HG02840 (cell line): ENCODE data around the gene TMPRSS3.

ENCODE experiments used
- ATAC-seq: cut with Tn5 transposase; IDR thresholded peaks from one replicate; pipeline ENCODE4 v1.9.1; 2021; ENCODE audit warnings: mild to moderate bottlenecking, moderate library complexity, moderate number of reproducible peaks; ENCODE audit not compliant: unreplicated experiment, low FRiP score

TMPRSS3 gene

DNA sequence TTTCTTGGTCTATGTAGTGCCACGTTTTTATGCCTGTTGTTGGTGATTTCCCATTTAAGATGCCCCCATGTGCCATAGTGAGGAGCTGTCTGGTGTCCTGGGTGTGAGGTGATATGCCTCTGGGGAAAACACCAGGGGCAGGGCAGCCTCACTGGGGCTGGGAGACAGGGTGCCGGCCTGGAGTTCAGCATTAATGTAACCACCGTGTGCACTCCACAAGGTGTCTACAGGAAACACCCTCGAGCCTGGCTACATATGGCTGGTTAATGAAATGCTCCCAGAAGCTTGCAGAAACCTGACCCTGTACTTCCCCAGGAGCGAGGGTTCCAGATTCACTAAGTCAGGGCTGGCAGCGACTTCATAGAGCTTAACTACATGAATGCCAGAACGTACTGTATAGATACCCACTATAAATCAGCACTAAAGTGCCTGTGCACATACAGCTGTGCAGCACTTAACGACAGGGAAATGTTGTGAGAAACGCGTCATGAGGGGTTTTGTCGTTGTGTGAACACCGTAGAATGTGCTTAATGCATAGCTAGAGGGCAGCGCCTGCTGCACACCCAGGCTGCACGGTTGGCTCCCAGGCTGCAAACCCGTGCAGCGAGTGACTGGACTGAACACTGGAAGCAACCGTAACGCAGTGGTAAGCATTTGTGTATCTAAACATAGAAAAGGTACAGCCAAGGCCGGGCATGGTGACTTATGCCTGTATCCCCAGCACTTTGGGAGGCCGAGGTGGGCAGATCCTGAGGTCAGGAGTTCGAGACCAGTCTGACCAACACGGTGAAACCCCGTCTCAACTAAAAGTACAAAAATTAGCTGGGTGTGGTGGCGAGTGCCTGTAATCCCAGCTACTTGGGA is 55.4 kb downstream of the TMPRSS3 start:
- no peak for ATAC-seq

DNA sequence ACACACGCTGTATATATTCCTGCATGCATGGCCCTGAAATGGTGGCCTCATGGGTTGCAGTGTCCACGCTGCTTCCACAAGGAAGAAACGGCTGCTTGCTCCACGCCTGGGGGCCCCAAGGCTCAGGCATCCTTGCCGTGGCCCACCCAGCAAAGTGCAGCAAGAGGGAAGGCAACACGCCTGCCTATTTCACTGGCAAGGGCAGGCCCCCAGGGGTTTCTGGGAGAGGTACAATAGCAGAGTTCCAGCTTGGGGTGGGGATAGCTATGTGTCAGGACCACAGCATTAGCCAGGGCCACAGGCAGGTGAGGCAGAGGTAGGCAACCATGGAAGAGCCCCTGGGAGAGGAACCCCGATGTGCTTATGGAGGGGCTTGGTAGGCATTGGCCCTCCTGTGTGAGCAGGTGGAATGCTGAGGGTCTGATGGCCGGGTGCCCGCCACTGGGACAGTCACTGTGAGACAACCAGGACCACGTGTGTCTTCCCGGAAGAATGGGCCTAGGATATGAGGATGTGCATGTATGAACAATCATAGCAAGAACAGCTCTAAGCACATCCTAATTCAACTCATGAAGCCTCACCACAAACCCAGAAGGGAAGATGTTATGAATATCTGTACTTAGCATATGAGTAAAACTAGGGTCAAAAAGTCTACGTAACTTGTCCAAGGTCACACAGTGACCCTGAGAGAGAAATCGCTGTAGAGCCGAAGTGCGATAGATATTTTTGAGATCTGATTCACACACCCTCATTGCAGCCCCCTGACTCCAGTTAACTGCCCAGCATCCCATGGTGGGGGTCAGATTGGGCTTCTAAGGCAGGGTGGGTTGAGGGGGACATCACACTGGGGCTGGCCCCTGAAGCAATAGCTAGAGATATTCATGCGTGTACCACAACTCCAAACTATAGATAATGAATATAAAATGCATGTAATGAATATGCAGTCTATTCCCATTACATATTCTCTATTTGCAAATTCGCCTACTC is 56.8 kb downstream of the TMPRSS3 start:
- ATAC-seq = no peak

DNA sequence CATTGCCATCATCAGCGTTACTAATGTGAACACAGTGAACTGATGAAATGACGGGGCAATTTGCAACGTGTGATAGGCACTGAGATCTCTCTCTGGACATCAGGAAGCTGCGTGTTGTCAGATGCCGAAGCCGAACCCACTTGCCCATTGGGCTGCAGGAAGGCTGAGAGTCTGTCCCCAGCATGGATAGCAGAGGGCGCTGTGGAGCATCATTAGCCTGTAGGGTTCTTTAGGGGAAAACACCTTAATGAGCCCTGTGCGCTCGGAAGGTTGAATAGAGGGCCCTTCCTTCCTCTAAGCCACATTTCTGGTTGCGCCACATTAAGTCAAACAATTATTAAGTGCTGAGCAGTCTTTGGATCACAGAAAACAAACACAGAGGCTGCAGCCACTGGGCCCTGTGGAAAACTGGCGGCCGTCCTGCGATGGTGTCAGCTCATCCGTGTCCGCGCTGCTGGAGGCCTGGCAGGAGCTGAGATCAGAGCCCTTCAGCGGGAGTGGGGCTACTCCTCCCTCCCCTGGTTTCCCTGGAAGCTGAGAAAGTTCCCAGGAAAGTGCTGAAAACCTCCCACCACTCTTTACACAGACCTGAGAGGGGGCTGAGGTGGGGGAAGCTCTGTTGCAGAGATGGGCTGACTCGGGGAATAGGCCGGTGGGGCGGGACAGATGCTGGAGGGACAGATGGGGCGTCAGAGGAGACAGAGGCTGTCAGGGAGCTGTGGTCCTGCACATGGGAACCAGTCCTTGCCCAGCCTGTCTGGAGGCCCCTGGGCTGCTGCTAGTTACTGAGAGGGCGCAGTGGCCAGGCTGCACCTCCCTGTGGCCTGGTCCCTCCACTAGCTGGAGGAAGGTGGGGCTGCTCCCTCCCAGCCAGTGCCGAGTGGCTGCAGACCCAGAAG is 57.8 kb downstream of the TMPRSS3 start:
- ATAC-seq = no peak

DNA sequence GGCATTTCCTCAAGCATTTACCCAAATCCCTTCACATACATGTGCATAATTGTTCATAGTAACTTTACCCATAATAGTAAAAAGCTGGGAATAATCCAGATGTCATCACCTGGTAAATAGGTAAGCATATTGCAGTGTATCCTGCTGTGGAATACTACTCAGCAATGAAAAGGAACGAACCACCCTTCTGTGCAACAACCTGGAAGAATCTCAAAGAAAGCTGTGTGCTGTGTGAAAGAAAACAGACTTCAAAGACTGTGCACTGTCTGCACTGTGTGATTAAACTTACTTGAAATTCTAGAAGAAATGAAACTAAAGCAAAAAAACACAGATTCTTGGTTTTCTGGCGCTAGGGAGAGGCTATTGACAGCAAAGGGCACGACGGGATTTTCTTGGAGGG is 58.6 kb downstream of the TMPRSS3 start:
- no peak for ATAC-seq

DNA sequence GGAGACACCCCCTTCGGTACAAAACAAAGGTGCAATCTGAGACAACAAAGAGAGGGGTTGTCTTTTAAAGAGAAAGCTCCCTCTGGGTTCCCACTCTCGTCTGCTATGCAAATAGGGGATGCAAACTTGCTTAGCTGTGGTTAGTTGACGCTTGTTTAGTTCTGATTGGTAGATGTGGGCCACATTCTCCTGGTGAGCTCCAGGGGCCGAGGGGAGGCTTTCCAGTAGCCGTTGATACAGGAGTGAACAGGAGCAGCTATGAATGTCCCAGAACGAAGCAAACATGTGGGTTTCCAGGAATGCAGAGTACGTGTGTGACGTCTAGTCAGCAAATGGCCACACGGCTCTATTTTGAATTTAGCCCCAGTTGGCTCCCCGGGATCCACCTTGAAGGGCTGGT is 59.8 kb downstream of the TMPRSS3 start:
- ATAC-seq = no peak

DNA sequence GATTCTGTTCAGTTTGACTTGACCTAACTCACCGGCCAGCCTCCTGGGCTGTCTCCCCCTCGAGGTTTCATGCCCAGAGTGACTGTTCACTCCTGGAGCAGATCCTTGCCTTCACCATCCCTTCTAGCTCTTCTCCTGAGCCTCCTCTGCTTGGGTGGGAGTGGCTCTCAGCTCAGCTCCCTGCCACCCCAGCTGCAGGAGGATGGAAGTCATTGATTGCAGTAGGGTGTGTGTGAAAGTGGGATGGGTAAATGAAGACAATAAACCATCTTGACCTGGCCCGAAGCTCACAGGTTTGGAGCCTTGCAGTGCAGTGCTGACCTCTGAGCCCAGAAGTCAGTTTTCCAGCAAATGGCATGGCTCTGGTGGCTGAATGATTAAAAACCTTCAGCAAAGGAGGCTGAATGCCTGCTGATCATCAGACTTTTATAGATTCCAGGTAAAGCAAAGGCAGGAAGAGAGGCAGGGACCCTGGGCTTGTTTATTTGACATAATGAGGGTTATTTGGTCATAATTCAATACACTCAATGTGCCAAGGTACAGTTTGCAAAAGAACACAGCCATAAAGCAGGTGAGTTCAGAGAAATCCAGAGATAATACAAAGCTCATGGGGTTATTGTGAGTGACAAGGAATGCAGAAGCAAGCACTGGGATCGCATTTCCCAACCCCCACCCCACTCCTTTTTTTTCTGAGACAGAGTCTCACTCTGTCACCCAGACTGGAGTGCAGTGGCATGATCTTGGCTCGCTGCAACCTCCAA is 63.1 kb downstream of the TMPRSS3 start:
- no peak for ATAC-seq

DNA sequence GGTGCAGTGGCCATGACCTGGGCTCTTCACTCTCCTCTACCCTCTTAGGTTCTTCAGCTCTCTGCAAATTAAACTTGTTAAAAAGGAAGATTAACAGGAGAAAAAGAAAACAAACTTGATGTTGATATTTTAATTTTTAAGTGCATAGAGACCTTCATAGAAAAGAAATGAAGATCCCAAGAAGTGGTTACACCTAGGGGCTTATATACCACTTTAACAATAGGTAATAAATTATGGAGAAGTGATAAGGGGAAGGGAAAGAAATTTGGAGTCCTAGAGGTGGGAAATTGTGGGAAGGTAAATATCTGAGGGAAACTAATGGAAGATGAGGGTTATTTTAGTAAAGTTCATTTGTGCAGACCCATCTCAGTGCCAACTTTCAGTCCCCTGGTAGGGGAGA is 64.2 kb downstream of the TMPRSS3 start:
- no peak for ATAC-seq

DNA sequence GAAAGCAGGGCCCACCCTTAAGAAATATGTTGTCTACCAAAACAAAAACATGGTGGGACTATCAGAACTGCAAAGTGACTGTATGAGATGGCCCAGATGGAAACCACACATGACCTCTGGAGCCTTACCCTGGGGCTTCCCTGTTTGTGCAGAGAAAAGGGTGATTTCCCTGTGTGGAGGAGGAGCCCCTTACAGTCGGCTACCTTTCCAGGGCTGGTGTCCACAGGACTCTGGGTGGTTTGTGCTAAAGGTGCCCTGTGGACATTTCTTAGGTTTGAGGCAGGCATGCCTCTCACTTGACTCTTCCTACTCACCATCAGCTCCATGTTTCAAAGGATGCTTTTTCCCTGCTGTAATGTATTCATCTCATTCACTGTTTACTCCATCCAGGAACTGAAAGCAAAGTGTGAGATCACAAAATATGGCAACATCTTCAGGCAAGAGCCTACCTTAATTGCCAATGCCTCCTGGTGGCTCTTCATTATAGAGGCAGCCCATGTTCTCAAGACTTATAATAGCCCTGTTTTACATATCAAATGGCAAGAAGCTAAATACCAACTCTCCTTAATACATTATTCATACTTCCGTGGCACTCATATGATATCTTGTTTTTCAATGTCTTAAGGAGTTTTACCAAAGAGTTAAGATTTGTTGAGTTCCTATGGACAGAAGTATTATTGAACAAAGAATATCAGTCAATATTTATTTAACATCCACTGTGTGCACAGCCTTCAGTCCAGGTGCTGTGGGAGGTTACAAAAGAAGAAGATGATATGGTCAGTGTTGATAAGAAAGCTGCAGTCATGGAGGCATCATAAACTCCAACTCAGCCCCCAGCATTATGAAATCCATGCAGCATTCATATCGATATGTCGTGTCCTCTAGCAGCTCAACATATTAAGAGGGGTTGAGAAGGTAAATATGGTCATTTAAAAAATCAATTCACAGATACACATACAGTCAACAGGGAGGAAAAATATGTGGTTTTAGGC is 65.2 kb downstream of the TMPRSS3 start:
- no peak for ATAC-seq

DNA sequence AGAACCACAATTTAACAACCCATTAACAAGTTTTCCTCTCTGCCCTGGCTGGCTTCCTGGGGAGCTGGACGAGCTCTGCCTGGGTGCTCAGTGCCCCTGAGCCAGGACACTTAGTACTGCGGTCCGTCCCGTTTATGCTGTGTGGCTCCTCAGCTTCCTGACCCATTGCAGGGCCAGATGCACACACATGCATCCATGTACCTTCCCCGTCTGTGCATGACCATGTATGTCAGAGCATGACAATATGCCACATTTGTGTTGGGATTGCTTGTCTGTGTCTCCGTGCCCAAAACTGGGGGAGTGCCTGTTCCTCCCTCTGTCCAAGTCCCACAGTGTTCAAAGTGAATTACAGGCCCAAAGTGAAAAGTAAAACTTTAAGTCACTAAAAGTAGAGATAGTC is 71.0 kb downstream of the TMPRSS3 start:
- no peak for ATAC-seq
